Measurements from ENCODE around the gene THAP10. TPM values are rescaled to one million over a fixed set of nuclear protein-coding genes. Genes with fewer than 3 reads are reported as not detected.

THAP10 gene
- total and polyA plus RNA-seq, 2 experiments from 2014 or later: 5.7 to 8.2 TPM

DNA sequence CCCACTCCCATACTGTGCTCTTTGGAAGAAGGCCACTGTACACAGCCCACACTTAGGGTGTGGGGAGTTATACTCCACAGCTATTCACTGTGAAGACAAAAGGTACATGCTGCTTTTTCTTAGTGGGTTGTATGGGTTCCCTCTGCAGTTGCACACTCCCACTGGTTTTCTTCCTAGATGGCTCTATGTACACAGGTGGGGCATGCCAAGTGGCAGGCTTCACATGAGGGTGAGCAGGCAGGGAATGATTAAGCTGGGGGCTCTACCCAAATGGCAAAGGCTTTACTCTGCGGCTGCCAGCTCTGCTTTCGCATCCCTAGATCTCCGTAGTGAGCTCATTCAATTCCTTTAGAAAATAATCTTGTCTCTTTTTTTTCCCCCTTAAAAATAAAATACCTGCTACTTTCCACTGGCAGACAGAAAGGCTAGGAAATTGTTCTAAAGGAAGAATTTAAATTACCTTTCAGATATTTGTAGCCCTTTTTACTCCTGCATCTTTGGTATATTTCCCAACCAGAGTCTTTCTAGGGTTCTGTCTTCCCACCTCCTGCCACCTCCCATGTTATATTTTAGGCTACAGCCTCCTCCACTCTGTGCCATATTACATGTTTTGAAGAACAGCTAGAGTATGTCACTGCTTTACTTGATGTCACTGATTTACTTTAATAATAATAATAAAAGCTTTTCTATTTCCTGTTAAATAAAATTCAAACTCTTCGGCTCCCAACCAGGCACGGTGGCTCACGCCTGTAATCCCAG is 46.5 kb downstream of the THAP10 start (continued):
- TF ChIP-seq, protein P1, sequence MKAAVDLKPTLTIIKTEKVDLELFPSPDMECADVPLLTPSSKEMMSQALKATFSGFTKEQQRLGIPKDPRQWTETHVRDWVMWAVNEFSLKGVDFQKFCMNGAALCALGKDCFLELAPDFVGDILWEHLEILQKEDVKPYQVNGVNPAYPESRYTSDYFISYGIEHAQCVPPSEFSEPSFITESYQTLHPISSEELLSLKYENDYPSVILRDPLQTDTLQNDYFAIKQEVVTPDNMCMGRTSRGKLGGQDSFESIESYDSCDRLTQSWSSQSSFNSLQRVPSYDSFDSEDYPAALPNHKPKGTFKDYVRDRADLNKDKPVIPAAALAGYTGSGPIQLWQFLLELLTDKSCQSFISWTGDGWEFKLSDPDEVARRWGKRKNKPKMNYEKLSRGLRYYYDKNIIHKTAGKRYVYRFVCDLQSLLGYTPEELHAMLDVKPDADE (IDR thresholded peaks at IDR 0.05): no peak
- TF ChIP-seq, protein P2, sequence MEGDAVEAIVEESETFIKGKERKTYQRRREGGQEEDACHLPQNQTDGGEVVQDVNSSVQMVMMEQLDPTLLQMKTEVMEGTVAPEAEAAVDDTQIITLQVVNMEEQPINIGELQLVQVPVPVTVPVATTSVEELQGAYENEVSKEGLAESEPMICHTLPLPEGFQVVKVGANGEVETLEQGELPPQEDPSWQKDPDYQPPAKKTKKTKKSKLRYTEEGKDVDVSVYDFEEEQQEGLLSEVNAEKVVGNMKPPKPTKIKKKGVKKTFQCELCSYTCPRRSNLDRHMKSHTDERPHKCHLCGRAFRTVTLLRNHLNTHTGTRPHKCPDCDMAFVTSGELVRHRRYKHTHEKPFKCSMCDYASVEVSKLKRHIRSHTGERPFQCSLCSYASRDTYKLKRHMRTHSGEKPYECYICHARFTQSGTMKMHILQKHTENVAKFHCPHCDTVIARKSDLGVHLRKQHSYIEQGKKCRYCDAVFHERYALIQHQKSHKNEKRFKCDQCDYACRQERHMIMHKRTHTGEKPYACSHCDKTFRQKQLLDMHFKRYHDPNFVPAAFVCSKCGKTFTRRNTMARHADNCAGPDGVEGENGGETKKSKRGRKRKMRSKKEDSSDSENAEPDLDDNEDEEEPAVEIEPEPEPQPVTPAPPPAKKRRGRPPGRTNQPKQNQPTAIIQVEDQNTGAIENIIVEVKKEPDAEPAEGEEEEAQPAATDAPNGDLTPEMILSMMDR (conservative IDR thresholded peaks at IDR 0.05; ENCODE audit: low read depth in 2 of 2): no peak

DNA sequence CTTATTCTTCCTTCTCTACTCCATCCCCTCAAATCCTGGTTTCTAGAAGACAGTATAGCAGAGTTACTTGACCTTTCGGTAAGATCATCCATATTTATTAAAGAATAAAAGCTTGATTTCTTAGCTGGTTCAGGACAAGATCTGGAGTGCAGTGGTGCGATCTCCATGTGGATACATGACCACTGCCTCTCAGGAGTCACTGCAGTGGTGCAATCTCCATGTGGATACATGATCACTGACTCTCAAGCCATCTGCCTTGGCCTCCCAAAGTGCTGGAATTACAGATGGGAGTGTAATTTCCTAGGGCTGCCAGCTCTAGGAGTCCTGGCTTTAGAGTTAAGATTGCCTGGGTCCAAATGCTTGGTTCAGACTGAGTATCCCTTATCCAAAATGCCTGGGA is 54.8 kb downstream of the THAP10 start:
- no peak overlapping the region for H3K4me3 ChIP-seq
- no peak overlapping the region for H3K4me2 ChIP-seq
- no peaks in the 10 kb centered on the region for H3K27me3 ChIP-seq (ENCODE audit: insufficient read depth)
- DNase-seq (ENCODE audit: low spot score) (no peak), ATAC-seq (no peak)
- H3K4me1 ChIP-seq (ENCODE audit: insufficient read depth): peaks cover 4% of the 10 kb centered on the region
- Mint-ChIP-seq H3K27ac (no peak overlapping the region), H3K36me3 (ENCODE audit: low read depth) (peaks cover 40% of the 10 kb centered on the region), H3K27me3 (ENCODE audit: insufficient read depth, low read depth, poor library complexity) (peaks cover 2% of the 10 kb centered on the region), H3K9me3 (no peaks in the 10 kb centered on the region), H3K4me3 (no peak overlapping the region), H3K4me1 (peaks cover 10% of the 10 kb centered on the region)
- H3K79me2 ChIP-seq (replicated peaks; ENCODE audit: insufficient read depth): no peaks in the 10 kb centered on the region
- no peak for TF ChIP-seq STAT1 (IDR thresholded peaks at IDR 0.05; ENCODE audit: unreplicated experiment)
- TF ChIP-seq JUNB (IDR thresholded peaks at IDR 0.05; ENCODE audit: unreplicated experiment): no peak
- no peaks in the 10 kb centered on the region for H3K36me3 ChIP-seq (ENCODE audit: insufficient read depth)
- no peaks in the 10 kb centered on the region for H3F3A ChIP-seq (replicated peaks; ENCODE audit: low read depth)
- H4K20me1 ChIP-seq (replicated peaks; ENCODE audit: insufficient read depth): no peaks in the 10 kb centered on the region
- H2AFZ ChIP-seq: no peak overlapping the region
- no peak overlapping the region for H3K27ac ChIP-seq (ENCODE audit: low read depth)
- peaks cover 5% of the 10 kb centered on the region; the same call in 1 of the 2 replicates for H3K9me2 ChIP-seq (ENCODE audit: insufficient read depth)

DNA sequence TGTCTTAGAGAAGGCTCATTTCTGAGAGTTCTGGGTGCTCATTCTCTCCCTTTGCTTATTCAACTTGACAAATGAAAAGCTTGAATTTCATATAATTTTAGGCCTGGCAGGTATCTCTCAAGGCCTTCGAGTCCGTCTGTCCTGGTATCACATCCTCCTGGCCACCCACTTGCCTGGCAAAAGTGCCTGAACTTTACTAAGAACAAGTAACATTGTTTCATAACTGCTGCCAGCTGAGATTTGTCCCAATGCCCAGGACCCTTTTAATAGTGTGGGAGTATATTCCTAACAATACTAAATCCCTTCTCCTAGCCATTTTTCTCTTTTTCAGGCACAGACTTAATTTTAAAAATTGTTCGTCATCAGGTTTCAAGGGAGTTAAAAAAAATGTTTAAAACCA is 56.4 kb downstream of the THAP10 start:
- peaks cover 10% of the 10 kb centered on the region for H3K4me1 Mint-ChIP-seq
- Histone ChIP-seq H3K27me3 (ENCODE audit: insufficient read depth) (no peaks in the 10 kb centered on the region), H3K4me1 (ENCODE audit: insufficient read depth) (peaks cover 4% of the 10 kb centered on the region), H3K9me2 (ENCODE audit: insufficient read depth) (peaks cover 5% of the 10 kb centered on the region; the same call in 1 of the 2 replicates), H3K79me2 (replicated peaks; ENCODE audit: insufficient read depth) (no peaks in the 10 kb centered on the region), H3F3A (replicated peaks; ENCODE audit: low read depth) (no peaks in the 10 kb centered on the region), H3K36me3 (ENCODE audit: insufficient read depth) (no peaks in the 10 kb centered on the region), H3K4me3 (no peak overlapping the region), H2AFZ (no peak overlapping the region), H4K20me1 (replicated peaks; ENCODE audit: insufficient read depth) (no peaks in the 10 kb centered on the region), H3K27ac (ENCODE audit: low read depth) (no peak overlapping the region), H3K4me2 (no peak overlapping the region)
- peaks cover 2% of the 10 kb centered on the region for H3K27me3 Mint-ChIP-seq (ENCODE audit: insufficient read depth, low read depth, poor library complexity)
- H3K27ac Mint-ChIP-seq: no peak overlapping the region
- peaks cover 44% of the 10 kb centered on the region for H3K36me3 Mint-ChIP-seq (ENCODE audit: low read depth)
- no peak for ATAC-seq
- no peaks in the 10 kb centered on the region for H3K9me3 Mint-ChIP-seq
- no peak overlapping the region for H3K4me3 Mint-ChIP-seq
- DNase-seq (ENCODE audit: low spot score): no peak
- no peak for TF ChIP-seq NANOG (IDR thresholded peaks at IDR 0.05; ENCODE audit: borderline replicate concordance)
- TF ChIP-seq, protein P3, sequence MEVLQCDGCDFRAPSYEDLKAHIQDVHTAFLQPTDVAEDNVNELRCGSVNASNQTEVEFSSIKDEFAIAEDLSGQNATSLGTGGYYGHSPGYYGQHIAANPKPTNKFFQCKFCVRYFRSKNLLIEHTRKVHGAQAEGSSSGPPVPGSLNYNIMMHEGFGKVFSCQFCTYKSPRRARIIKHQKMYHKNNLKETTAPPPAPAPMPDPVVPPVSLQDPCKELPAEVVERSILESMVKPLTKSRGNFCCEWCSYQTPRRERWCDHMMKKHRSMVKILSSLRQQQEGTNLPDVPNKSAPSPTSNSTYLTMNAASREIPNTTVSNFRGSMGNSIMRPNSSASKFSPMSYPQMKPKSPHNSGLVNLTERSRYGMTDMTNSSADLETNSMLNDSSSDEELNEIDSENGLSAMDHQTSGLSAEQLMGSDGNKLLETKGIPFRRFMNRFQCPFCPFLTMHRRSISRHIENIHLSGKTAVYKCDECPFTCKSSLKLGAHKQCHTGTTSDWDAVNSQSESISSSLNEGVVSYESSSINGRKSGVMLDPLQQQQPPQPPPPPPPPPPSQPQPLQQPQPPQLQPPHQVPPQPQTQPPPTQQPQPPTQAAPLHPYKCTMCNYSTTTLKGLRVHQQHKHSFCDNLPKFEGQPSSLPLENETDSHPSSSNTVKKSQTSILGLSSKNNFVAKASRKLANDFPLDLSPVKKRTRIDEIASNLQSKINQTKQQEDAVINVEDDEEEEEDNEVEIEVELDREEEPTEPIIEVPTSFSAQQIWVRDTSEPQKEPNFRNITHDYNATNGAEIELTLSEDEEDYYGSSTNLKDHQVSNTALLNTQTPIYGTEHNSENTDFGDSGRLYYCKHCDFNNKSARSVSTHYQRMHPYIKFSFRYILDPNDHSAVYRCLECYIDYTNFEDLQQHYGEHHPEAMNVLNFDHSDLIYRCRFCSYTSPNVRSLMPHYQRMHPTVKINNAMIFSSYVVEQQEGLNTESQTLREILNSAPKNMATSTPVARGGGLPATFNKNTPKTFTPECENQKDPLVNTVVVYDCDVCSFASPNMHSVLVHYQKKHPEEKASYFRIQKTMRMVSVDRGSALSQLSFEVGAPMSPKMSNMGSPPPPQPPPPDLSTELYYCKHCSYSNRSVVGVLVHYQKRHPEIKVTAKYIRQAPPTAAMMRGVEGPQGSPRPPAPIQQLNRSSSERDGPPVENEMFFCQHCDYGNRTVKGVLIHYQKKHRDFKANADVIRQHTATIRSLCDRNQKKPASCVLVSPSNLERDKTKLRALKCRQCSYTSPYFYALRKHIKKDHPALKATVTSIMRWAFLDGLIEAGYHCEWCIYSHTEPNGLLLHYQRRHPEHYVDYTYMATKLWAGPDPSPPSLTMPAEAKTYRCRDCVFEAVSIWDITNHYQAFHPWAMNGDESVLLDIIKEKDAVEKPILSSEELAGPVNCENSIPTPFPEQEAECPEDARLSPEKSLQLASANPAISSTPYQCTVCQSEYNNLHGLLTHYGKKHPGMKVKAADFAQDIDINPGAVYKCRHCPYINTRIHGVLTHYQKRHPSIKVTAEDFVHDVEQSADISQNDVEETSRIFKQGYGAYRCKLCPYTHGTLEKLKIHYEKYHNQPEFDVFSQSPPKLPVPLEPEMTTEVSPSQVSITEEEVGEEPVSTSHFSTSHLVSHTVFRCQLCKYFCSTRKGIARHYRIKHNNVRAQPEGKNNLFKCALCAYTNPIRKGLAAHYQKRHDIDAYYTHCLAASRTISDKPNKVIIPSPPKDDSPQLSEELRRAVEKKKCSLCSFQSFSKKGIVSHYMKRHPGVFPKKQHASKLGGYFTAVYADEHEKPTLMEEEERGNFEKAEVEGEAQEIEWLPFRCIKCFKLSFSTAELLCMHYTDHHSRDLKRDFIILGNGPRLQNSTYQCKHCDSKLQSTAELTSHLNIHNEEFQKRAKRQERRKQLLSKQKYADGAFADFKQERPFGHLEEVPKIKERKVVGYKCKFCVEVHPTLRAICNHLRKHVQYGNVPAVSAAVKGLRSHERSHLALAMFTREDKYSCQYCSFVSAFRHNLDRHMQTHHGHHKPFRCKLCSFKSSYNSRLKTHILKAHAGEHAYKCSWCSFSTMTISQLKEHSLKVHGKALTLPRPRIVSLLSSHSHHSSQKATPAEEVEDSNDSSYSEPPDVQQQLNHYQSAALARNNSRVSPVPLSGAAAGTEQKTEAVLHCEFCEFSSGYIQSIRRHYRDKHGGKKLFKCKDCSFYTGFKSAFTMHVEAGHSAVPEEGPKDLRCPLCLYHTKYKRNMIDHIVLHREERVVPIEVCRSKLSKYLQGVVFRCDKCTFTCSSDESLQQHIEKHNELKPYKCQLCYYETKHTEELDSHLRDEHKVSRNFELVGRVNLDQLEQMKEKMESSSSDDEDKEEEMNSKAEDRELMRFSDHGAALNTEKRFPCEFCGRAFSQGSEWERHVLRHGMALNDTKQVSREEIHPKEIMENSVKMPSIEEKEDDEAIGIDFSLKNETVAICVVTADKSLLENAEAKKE (CRISPR knock-in tag; IDR thresholded peaks at IDR 0.05): no peak
- no peak for TF ChIP-seq CREB1 (CRISPR knock-in tag; IDR thresholded peaks at IDR 0.05; ENCODE audit: low read depth)
- no peak for TF ChIP-seq ZNF331 (CRISPR knock-in tag; IDR thresholded peaks at IDR 0.05; ENCODE audit: low read depth)
- TF ChIP-seq POLR2AphosphoS5 (IDR thresholded peaks at IDR 0.05; ENCODE audit: low read depth): no peak

Data from GM23338 (cell line).